Activated naive CD8-positive, alpha-beta T cell (primary cell): ENCODE data around the gene TGFB3.

Source experiments
- H3K27ac Mint-ChIP-seq: one replicate; pipeline ENCODE4 v1.8.0; 2021; ENCODE audit warnings: mixed read lengths
- H3K27me3 Mint-ChIP-seq: one replicate; pipeline ENCODE4 v1.8.0; 2021; ENCODE audit warnings: mixed read lengths
- H3K36me3 Mint-ChIP-seq: one replicate; pipeline ENCODE4 v1.8.0; 2021; ENCODE audit warnings: mixed read lengths
- H3K4me1 Mint-ChIP-seq: one replicate; pipeline ENCODE4 v1.8.0; 2021; ENCODE audit warnings: low read depth, mixed read lengths
- H3K4me3 Mint-ChIP-seq: one replicate; pipeline ENCODE4 v1.8.0; 2021; ENCODE audit warnings: mild to moderate bottlenecking, mixed read lengths
- H3K9me3 Mint-ChIP-seq: one replicate; pipeline ENCODE4 v1.8.0; 2021; ENCODE audit warnings: low read depth, mixed read lengths

Gene TGFB3

DNA sequence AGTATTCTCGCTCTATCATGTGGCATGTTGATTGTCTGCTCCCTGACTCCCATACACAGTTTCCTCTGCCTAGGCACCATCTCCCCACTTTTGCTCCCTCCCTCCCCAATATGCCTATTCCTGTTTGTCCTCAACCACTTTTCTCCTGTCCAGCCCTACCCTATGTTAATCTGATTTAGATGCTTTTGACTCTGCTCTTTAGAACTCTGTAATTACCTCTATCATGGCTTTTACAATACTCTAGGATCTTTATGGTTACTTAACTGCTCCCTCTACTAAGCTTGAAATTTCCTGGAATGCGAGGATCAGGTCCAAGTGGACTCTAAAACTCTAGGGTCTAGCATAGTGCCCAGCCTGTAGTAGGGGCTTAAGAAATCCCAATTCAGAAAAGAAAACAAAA is 68.6 kb downstream of the TGFB3 start:
- Mint-ChIP-seq H3K4me1 (no peaks in the 10 kb centered on the region), H3K27ac (no peak overlapping the region), H3K9me3 (no peaks in the 10 kb centered on the region), H3K4me3 (no peak overlapping the region), H3K36me3 (peaks cover 2% of the 10 kb centered on the region), H3K27me3 (no peaks in the 10 kb centered on the region)

DNA sequence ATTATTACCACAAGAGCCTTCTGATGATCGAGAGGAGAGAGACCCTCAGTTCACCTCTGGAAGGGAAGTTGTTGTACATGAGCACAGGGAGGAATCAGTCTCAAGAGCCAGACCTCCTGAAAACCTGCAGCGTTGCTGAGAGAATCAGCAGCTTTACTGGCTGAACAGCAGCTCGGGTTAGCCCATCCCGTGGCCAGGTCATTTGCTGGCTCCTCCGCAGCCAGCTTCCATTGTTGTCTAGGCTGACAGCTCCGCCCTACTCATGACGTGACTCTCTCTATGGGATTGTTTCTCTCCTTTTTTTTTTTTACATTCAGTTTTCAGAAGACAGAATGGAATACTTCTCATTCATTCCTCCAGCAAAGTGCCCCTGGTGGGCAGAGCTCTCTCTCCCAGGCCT is 69.9 kb downstream of the TGFB3 start:
- no peak overlapping the region for H3K27ac Mint-ChIP-seq

DNA sequence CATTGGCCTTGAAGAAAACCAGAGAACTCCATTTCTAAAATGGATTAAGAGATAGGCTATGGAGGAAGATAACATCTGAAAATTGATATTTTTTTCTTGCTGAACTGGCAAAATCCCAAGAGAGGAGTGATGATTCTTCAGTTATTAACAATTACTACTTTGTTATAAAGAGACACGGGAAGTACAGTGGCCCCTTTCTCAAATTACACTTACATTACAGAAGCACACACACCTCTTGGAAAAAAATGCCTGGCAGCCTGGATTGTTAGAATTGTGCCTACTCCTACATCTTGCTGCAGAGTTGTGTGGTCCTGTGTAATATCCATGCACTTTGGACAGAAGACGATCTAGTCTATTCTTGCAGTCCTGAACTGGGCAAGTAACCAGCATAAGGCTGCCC is 71.7 kb downstream of the TGFB3 start:
- no peaks in the 10 kb centered on the region for H3K27me3 Mint-ChIP-seq
- peaks cover 2% of the 10 kb centered on the region for H3K4me1 Mint-ChIP-seq
- H3K9me3 Mint-ChIP-seq, result no peaks in the 10 kb centered on the region
- peaks cover 2% of the 10 kb centered on the region for H3K36me3 Mint-ChIP-seq
- no peak overlapping the region for H3K27ac Mint-ChIP-seq
- no peak overlapping the region for H3K4me3 Mint-ChIP-seq

More for the DNA sequence above, 69.9 kb downstream of the TGFB3 start:
- Mint-ChIP-seq H3K4me1 (no peaks in the 10 kb centered on the region), H3K9me3 (no peaks in the 10 kb centered on the region), H3K27me3 (no peaks in the 10 kb centered on the region), H3K36me3 (peaks cover 2% of the 10 kb centered on the region), H3K4me3 (no peak overlapping the region)

DNA sequence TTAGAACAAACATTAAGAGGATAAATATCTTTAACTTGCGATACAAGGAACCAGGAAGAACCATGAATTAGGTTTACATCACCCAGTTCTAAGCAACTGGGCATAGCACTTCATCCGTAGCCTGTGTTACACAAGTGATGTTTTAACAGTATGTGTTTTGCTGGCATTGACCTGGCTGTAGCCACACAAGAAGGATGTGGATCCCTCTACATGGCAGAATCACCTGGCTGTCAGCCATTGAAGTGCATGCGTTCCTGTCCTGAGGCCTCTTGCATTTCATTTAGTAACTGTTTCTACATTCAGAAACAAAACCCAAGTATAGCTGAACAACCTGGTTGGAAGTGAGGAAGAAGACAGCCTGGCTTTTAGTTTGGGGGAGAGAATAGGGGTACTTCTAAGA is 72.2 kb downstream of the TGFB3 start:
- H3K27ac Mint-ChIP-seq, result no peak overlapping the region
- peaks cover 2% of the 10 kb centered on the region for H3K4me1 Mint-ChIP-seq

More for the DNA sequence above, 72.2 kb downstream of the TGFB3 start:
- Mint-ChIP-seq H3K27me3 (no peaks in the 10 kb centered on the region), H3K9me3 (no peaks in the 10 kb centered on the region), H3K4me3 (no peak overlapping the region), H3K36me3 (peaks cover 2% of the 10 kb centered on the region)
